Right kidney (tissue), 1 donor: ENCODE results near the gene KRT17.

ENCODE experiments used
- DNase-seq: peaks from one replicate; pipeline ENCODE4 v3.0.0-alpha.2; 2016

The KRT17 gene

DNA sequence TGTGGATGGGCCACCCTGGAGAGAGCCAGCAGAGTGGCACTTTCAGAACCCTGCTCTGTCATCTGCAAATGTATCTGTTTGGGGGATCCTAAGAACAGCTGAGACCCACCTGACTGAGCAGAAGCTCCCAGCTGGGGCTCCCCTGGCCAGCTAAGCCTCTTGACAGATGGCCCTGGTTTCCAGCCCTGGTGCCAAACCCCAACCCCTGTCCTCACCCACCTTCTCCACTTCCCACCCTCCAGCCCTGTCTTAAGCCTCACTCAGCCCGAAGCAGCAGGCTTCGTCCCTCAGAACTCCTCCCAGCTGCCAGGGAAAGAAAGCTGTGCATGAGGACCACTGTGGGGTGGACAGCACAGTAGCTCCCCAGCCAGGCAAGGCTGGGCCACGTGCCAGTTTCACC is 49.0 kb downstream of the KRT17 start:
- no peak for DNase-seq

DNA sequence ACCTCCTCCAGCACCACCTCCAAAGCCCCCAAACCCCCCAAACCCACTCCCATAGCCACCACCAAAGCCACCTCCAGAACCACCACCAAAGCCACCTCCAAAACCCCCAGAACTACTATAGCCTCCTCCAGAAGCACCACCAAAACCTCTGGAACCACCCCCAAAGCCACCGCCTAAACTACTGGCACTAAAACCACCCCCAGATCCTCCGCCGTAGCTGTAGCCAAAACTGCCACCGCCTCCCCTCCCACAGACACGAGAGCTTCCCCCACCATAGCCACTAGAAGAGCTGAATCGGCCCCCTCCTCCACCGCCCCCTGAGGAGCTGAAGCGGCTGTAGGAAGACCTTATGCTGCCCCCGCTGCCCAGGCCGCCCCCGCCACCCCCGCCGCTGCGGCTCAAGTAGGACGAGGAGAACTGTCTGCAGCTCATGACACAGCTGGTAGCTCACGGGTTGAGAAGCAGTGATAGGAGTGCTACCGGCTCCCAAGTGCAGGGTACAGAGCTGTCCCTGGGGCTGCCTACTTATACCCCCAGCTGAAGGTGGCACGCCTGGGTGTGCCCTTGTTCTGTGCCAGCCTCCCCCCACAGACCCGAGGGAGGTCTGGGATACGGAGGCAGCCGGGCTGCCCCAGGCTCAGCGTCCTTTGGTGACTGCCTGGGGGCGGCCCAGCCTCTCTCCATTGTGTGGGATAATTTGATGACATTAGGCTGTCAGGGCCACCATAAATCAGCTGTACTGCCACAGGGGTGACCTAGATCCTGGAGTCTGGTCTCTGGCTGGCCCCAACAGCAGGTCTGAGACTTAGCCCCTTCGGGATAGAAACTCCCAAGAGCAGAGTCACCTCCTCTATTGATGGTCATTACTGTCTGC is 52.6 kb downstream of the KRT17 start, which contains the start of gene KRT9:
KRT9 (minus strand) TSS at position 499 of the 874 bp plus-strand sequence; CDS start at position 432, 67 bp downstream.
- no peak for DNase-seq
